ENCODE measurements around the gene MYL4. TPM values are rescaled to one million over a fixed set of nuclear protein-coding genes. Genes with fewer than 3 reads are reported as not detected.
"Not testable (repeated sequence)": the region's sequence is repeated elsewhere in the genome, so short reads cannot be mapped to it uniquely, and the experiment has no call there.

MYL4 gene
- total and polyA plus RNA-seq, 2 of the 8 experiments (the other 6 are each of a cell fraction or from before 2014, with no cell fraction given), result 0.12 TPM; not detected in 1

DNA sequence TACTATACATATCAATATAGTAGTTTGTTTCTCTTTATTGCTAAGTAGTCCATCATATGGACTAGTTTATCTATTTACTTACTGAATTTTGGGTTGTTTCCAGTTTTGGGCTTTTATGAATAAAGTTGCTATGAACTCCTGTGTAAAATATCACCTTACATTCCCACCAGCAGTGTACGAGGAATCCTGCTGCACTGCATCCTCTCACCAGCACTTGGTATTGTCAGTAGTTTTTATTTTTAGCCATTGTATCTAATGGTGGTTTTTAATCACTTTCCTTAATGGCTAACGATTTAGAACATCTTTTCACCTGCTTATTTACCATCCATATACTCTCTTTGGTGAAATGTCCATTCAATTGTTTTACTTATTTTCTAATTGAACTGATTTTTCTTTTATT, 44.0 kb upstream of the MYL4 start (continued):
- TF ChIP-seq BCL11A (IDR thresholded peaks at IDR 0.05; ENCODE audit: low read depth in 2 of 2, low read length in 2 of 2), result no peak

DNA sequence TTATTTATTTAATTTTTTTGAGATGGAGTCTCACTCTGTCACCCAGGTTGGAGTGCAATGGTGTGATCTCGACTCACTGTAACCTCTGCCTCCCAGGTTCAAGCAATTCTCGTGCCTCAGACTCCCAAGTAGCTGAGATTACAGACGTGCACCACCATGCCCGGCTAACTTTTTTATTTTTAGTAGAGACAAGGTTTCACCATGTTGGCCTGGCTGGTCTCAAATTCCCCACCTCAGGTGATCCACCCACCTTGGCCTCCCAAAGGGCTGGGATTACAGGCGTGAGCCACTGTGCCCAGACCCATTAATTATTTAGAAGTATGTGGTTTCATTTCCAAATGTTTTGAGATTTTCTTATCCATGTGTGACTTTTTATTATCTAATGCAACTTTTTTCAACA, 42.3 kb upstream of the MYL4 start:
- H2AK5ac ChIP-seq (ENCODE audit: low read depth, low read length); H3K14ac ChIP-seq (ENCODE audit: insufficient read length); H2BK12ac ChIP-seq (ENCODE audit: low read depth, low read length); H3K9me3 ChIP-seq (ENCODE audit: insufficient read depth in 2 of 2, low read depth in 1 of 2, low read length in 1 of 2); H3K79me1 ChIP-seq (ENCODE audit: low read depth, low read length); H3K56ac ChIP-seq (replicated peaks; ENCODE audit: insufficient read length, low read depth, low read length); H2BK5ac ChIP-seq (ENCODE audit: low read depth, low read length); H3K27ac ChIP-seq (ENCODE audit: low read depth, low read length); H4K8ac ChIP-seq (ENCODE audit: extremely low read depth, insufficient read depth, low read length); H2BK120ac ChIP-seq (replicated peaks; ENCODE audit: low read depth, low read length); H3K27me3 ChIP-seq (replicated peaks in 1 of 4; ENCODE audit: control insufficient read depth in 3 of 4, extremely low read depth in 1 of 4, insufficient read depth in 3 of 4, low read length in 3 of 4); H4K91ac ChIP-seq (replicated peaks; ENCODE audit: insufficient read length, low read length); H3K23me2 ChIP-seq (ENCODE audit: low read depth, low read length); H2AFZ ChIP-seq (ENCODE audit: low read length); H2BK15ac ChIP-seq (ENCODE audit: low read length); H3K4me2 ChIP-seq (ENCODE audit: insufficient read depth in 1 of 2, low read depth in 2 of 2, low read length in 2 of 2); H3K79me2 ChIP-seq (ENCODE audit: control insufficient read depth in 1 of 2, insufficient read depth in 2 of 2, low read length in 2 of 2); H4K20me1 ChIP-seq (replicated peaks in 1 of 2; ENCODE audit: control insufficient read depth in 1 of 2, insufficient read depth in 2 of 2, low read length in 2 of 2); DNase-seq (ENCODE audit: low read depth in 1 of 2, low spot score in 2 of 2); H3K4me3 ChIP-seq (ENCODE audit: extremely low read depth in 1 of 4, insufficient read depth in 2 of 4, low read depth in 3 of 4, low read length in 4 of 4); H2BK20ac ChIP-seq (ENCODE audit: low read length); H4K5ac ChIP-seq (ENCODE audit: insufficient read length, low read depth, low read length); POLR2A ChIA-PET (ENCODE audit: partially characterized antibody); FAIRE-seq; H3K4me1 ChIP-seq (replicated peaks in 1 of 4; ENCODE audit: control insufficient read depth in 3 of 4, insufficient read depth in 4 of 4, low read length in 3 of 4); H3K18ac ChIP-seq (ENCODE audit: extremely low read depth, low read length); H3K9ac ChIP-seq (replicated peaks in 1 of 4; ENCODE audit: extremely low read depth in 1 of 4, low read depth in 3 of 4, low read length in 3 of 4); CTCF ChIA-PET (ENCODE audit: partially characterized antibody); H3K23ac ChIP-seq (ENCODE audit: insufficient read length); H3K4ac ChIP-seq (replicated peaks; ENCODE audit: insufficient read length, low read depth, low read length): not testable (repeated sequence)
- peaks cover 0 to 22% (median 4%) of the 10 kb centered on the region in 4 experiments; a peak in 7 of 8 replicates for H3K36me3 ChIP-seq (ENCODE audit: control insufficient read depth in 2 of 4, insufficient read depth in 4 of 4, low read length in 3 of 4)
- WGBS, 2 experiments (ENCODE audit: extremely low coverage in 1 of 2, insufficient coverage in 1 of 2, insufficient read length in 1 of 2, insufficient replicate concordance in 2 of 2, low coverage in 1 of 2, low lambda C conversion rate in 2 of 2, missing lambda C conversion rate in 1 of 2), result 91% methylated on average over 5 of the region's 5 CpGs; no CpG with 5 or more reads in 1 of the 2 experiments
